SW 1271 (cell line): ENCODE measurements around the gene IRF1.

Source experiments
- DNase-seq, 2 experiments: peaks; one replicate each; lab custom pipeline; 2025; lab: John Stamatoyannopoulos, UW

Gene IRF1

DNA sequence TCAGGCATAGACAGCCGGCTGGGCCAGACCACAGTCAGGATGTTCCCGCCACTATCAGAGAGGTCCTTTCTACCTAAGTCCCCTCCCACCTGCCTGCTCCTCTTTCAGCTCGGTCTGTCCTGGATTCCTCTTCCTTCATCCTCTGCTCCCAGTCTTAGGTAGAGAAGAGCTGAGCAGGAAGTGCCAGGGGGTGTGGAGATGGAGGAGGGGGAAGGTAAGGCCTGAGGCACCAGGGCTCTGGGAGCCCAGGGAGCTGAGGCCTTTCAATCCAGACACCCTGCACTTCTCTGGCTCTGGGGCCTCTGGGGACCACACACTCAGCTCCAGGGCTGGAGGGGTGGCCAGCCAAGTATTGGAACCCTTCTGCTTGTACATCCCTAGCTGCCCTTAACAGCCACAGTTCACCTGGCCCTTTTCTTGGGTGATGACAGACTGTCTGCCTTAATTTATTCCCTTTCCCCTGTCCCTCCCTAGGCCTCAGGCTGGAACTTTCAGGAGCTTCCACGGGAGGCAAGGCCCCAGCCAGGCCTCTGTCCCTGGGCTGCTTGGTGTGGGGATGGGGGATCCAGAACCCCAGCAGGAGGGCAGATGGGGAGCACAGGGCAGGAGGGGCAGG lies 15.6 kb downstream of the IRF1 start:
- no peak for DNase-seq

DNA sequence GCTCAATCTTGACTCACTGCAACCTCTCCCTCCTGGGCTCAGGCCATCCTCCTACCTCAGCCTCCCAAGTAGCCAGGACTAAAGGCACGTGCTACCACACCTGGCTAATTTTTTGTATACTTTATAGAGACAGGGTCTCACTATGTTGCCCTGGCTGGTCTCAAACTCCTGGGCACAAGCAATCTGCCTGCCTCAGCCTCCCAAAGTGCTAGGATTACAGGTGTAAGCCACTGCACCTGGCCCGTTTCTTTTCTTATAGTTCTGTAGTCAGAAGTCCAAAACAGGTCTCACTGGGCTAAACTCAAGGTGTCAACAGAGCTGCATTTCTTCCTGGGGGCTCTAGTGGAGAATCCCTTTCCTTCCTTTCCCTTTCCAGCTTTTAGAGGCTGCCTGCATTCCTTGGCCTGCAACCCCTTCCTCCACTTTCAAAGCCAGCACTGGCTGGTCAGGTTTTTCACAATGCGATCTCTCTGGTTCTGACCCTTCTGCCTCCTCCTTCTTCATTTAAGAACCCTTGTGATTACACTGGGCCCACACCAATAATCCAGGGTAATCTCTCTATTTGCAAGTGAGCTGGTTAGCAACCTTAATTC lies 16.3 kb downstream of the IRF1 start:
- no peak for DNase-seq

DNA sequence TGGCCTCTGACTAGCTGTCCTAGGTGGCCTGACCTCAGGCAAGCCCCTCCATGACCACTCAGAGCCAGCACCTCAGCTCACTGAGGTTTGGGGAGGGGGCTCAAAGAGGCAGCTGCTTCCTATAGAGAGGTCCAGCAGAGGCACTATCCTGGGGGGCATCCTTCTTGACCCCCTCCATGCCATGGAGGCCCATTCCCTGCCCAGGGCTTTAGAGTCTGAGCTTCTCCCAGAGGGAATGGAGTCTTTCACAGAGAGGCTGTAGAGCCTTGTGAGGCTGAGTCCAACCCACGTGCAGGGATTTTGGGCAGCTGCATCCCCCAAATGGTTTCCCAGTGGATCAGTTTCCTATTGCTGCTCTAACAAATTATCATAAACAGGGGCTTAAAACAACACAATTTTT lies 16.9 kb downstream of the IRF1 start:
- DNase-seq, result no peak

DNA sequence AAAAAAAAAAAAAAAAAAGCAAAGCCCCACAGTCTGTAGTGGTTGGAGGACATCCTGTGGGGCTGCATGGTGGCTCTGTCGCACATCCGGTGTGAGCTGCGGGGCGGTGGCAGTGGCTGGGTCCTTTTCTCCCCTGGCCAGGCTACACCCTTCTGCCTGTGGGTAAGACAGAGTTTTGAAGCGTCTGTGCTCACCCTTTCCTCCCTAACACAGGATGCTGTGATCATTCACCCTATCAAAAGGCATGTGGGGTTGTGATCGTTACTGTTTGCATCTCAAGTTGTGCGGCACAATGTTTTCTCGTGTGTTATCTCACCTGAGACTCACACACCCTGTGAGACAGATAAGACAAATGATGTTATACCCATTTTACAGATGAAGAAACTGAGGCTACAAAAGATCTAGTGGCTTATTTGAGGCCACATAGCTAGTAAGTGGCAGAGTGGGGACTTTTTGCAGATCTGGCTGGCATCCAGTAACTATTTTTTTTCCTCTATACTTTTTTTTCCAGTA lies 17.5 kb downstream of the IRF1 start:
- no peak for DNase-seq

DNA sequence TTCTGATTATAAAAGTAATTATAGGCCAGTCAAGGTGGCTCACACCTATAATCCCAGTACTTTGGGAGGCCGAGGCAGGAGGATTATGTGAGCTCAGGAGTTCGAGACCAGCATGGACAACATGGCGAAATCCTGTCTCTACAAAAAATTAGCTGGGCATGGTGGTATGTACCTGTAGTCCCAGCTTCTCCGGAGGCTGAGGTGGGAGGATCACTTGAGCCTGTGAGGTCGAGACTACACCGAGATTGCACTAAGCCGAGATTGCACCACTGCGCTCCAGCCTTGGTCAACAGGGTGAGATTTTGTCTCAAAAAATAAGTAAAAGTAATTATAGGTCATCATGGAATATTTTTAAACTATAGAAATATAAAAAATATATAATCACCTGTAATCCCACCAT lies 18.1 kb downstream of the IRF1 start:
- DNase-seq, result no peak

DNA sequence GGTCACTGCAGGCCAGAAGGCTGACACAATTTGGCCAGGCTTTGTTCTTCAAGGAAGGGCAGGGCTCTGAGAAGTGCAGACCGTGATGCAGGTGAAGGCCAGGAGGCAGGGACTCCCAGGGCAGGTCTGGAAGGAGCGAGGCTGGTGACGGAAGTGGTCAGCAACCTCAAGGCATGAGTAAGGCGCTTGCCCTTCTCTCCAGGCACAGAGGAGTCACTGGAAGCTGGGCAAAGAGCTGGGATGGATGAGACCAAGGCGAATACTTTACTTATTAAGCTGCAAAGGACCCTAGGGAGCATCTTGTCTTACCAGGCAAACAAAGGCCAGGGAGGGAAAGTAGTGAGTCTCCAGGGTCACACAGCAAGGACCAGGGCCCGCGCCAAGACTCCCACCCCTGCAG lies 18.6 kb downstream of the IRF1 start:
- DNase-seq, result no peak

DNA sequence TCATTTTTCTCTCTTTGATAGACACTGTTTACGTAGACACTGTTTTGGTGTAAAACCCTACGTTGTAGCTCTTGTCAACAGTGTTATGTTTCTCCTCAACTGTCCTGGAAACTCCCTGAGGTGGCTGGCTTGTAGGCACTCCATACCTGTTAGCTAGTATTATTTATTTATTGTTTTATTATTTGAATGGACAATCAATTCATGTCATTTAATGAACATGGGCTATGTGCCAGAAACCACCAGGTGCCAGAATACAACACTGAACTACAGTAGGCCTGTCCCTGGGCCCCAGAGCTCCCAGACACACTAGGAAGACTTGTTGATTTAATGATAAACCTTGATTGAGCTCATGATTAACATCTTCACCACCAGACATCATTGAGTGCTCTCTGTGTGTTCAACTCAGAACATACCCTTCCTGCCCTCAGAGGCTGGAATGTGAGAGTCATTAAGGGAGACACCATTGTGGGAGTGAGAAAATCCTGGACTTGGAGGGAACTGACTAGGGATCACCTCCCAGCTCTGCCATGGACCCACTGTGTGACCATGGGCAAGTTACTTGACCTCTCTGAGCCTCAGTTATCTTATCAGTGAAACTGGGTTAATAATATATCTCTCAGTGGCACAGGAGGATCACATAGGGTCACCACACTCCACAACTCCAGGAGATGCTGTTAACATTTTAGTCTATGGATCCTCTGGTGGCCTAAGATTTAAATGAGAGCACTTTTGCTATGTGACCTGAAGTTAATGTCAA lies 19.2 kb downstream of the IRF1 start:
- no peak for DNase-seq

DNA sequence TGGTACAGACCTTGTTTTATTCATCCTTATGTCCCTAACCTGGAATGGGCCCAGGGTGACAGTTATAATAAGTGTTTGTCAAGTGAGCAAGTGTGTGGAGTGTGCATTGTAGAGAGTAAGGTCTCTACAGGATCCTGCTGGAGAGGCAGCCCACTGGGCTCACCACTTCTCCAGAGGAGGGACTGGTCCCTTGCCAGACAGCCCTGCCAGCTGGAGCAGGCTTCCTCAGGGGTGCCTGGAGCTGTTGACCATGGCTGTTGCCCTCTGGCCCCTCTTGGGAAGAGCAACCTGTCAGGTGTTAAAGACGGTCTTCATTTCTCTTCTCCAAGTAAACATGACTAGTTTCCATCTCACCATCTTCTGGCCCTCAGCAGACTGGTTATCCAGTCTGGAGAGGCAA lies 20.0 kb downstream of the IRF1 start:
- no peak for DNase-seq

DNA sequence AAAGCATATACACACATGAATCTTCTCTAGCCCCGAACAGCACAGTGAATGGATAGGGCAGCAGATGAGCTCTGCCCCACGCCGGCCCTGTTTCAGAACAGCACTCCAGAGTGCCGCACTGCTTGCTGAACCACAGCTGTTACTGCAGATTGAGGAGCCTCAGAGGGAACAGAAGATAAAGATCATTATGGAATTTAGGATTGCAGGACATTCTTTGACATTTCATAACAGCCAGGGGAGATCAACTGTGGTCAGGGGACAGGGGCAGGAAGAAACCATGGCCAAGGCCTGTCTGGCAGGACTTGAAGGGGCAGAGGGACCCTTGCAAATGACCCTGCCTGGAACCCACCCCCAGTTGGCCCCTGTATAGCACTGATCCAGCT lies 20.6 kb downstream of the IRF1 start:
- DNase-seq, result no peak

DNA sequence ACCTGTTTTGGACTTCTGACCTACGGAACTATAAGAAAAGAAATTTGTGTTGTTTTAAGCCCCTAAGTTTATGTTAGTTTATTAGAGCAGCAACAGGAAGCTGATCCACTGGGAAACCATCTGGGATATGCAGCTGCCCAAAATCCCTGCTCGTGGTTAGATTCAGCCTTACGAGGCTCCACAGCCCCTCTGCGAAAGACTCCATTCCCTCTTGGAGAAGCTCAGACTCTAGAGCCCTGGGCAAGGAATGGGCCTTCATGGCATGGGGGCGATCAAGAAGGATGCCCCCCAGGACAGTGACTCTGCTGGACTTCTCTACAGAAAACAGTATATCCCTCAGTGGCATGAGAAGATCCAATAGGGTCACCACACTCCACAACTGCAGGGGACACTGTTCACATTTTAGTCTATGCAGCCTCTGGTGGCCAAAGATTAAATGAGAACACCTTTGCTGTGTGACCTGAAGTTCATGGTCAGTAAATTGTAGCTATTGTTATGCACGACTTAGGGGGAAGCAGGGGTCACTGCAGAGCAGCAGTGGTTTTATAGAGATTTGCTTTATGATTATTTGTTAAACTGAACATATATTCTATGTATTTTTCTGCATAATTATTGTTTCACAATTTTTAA lies 21.1 kb downstream of the IRF1 start:
- DNase-seq, result no peak

DNA sequence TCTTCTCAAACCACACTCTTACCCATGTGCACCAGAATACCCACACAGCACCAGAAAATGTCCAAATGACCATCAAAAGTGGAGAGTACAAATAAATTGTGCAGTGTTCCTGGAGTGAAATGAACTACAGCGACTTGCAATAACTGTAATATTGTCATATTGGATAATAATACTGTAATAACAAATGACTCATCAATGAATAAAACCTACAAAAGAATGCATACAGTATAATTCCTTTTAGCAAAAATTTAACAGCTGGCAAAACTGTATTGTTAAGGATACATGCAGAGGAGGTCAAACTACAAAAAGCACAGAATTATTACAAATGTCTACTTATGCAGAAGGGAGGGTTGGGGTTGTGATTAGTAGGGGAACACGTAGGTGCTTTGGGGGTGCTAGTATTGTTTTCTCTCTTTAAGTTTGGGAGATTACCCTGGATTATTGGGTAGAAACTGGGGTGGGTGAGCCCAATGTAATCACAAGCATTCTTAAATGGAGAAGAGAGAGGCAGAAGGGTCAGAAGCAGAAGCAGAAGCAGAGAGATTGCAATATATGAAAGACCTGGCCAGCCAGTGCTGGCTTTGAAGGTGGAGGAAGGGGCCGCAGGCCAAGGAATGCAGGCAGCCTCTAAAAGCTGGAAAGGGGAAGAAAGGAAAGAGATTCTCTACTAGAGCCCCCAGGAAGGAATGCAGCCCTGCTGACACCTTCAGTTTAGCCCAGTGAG lies 21.8 kb downstream of the IRF1 start:
- DNase-seq, result no peak

DNA sequence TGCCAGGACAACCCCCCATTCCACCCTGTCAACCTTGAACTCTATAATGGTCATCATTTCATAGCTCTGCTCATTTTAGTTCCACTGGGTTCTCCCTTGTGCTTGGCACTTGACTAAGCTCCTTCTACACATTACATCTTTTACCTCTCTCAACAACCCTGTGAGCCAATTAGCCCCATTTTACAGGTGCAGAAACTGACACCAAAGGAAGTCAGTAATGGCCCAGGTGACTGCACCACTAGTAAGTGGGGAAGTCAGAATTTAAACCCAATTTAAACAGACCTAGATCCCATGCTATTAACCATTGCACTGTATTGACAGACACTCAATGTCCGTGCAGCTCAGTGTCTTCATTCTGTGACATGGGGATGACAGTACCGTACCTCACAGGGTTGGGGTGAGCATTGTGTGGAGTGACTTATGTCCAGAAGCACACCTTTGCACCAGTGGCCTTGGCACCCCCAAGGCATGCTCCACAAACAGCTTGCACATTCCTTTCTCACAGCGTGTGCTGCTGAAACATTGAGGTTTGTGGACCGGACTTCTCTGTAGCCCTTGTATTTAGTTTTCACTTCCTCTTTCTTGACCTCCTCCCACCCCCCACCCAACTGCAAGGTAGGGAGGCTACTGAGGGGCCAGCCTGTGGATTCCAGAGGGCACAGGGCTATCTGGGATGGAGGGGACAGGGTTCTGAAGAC lies 23.1 kb downstream of the IRF1 start:
- no peak for DNase-seq

DNA sequence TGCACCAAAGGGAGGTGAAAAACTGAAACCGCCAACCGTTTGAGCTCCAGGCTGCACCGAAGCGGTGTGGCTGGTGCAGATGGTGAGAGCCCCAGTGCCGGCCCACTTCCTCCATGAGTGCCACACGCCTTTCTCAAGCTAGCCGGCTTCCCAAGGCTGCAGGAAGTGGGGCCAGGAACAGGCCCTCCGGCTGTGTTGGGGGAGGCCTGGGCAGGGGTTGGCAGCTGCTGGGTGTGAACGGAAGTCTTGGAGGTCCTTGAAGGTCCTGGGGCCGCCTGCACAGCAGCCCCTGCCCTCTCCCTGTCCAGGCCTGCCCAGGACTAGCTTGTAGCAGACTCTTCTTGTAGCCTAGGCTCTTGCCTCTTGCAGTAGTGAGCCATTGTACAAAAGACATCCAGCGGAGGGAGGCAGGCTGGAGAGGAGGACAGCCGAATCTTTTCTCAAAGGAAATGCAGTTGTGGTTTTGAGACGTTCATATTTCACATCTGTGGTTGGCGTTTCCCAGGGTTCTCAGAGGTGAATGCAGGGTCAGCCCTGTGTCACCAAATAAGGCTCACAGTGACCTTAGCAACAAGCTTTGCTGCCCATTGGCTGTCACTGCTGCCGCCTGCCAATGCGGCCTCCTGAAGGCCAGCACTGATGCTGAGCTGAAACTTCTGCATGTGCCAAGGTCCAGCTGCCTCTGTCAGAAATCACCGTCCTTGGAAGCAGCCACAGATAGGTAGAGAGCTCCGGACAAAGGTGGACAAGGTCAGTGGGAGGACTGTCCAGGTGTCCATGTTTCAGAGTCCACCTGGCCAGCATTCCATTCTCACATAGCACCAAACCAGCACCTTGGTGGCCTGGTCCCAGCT lies 23.9 kb downstream of the IRF1 start:
- peak in 1 of 2 experiments; percentile 25 for DNase-seq

DNA sequence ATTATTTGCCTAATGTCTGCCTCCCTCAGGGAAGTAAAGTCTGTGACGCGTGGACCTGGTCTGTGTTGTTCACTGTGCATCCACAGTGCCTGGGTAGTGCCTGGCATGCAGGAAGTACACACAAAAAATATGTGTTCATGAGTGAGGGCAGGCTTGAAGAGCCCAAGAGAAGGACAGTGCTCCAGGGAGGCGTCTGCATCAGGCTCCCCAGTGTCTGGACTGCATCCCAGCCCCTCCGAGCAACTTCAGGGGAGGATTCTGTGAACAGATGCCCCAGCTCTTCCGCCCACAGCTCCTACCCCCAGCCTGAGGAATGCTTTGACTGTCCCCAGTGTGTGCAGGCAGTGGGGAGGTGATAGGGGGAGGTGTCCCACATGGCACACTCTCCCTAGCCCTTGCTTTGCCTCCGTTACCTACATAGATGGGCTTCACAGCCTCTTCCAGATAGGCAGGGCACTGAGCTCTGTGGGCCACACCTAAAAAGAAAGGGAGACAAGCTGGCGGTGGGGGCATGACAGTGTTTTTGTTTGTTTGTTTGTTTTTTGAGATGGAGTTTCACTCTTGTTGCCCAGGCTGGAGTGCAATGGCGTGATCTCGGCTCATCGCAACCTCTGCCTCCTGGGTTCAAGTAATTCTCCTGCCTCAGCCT lies 25.4 kb downstream of the IRF1 start:
- no peak for DNase-seq

DNA sequence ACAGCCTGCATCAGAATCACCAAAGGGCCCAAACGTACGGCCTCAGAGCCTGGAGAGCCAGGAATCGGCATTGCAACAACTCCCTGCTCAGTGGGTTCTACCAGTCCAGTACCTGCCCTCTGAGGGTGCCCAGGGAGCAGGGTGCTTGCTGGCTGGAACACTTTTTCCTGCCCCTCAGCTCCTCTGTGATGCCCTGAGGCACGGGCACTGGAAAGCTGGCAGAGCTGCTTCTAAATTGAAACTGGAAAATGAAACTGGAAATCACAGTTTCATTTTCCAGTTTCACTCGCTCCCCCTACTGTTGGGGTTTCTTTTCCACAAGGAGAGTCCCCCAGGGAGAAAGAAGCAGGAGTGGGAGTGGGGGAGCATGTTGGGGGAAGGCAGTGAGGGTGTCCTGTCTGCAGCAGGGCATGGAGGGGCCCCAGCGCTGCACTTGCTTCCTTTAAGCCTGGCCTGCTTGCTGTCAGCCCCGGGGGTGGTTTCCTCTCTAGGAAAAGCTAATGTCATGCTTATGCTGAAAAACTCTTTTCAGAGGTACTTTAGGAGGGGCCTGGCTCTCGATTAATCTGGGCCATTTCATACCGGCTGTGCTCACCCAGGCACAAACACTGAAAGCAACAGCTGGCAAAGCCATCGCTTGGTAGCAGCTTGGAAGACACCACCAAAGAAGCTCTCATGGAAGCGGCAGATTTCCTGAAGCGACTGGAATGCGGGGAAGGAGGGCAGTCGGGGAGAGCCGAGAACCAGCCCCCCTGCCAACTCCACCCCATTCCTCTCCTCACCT lies 26.2 kb downstream of the IRF1 start:
- DNase-seq, result no peak

DNA sequence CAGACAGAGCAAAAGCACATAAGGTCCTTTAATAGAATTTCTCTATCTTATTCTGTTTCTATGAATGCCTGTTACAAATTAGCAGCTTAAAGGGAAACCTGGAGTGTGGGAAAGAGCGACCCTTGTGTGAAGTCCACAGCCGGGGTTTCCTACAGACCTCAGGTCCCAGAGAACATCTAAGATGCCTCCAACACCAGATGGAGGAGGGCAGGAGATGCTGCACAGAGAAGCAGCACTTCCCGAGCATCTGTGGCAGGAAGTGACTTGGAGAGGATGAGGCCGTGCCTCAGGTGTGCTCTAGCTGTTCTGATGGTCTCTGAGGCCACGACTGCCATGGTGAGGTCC lies 26.8 kb downstream of the IRF1 start:
- DNase-seq, result no peak

DNA sequence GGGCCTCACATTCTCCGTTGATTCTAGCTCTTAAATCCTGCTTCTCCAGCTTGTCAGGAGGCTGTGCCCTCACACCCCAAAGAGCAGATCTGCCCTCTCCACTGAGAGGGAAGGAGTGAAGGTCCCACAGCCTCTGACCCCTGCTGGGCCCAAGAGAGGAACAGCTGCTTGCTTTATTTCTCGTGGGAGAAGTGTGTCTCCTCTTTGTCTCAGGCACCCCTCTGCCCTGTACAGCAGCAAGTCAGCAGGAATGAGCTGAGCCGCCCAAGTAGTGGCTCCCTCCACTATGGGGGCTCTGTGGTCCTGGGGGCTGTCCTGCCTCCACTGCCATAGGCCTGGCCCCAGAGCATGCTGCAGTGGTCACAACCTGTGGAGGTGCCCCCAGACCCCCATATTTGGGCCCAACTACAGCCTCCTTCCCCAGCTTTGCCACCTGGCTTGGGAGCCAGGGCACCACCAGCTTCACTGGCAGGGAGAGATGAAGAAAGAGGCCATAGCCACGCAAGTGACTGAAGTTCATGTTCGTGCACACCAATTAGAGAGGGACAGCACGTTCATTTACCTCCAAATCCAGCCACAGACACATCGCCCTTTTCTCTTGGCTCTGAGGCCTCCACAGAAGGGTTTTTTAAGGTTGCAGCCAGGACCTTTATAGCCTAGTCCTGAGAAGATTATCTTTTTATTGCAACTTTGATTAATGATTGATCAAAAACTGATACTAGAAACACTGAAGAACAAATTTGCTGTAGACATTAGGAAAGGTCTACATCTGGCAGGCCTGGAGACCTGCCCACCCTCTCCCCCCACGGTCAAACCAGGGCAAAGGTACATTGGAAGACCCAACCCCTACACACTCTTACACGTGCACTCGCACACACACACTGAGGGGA lies 27.5 kb downstream of the IRF1 start:
- no peak for DNase-seq

DNA sequence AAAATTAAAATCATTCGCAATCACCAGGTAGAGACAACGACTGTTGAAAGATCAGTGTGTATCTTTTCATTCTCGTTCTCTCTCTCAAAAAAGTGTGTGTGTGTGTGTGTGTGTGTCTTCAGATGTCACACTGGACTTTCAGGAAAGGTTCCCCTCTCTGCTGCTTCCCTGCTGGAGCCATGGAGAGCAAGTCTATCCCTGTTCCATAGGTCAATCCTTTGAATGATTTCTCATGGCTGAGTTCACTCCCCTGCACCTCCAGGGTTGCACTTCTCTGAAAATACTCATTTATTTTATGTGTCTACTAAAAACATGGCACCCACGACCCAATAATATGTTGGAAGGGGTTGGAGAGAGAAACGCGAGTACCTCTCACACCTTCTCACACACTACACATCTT lies 28.2 kb downstream of the IRF1 start:
- no peak for DNase-seq
